ENCODE results near the gene EARS2. TPM values are rescaled to one million over a fixed set of nuclear protein-coding genes. Genes with fewer than 3 reads are reported as not detected.

Gene EARS2
- polyA plus RNA-seq, 1 of the 3 experiments (the other 2 are of a cell fraction): 23.2 TPM

GRCh38 chr16:23505180-23505665, 51.9 kb downstream of the EARS2 start (continued):
- TF ChIP-seq, protein P1, sequence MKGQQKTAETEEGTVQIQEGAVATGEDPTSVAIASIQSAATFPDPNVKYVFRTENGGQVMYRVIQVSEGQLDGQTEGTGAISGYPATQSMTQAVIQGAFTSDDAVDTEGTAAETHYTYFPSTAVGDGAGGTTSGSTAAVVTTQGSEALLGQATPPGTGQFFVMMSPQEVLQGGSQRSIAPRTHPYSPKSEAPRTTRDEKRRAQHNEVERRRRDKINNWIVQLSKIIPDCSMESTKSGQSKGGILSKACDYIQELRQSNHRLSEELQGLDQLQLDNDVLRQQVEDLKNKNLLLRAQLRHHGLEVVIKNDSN (IDR thresholded peaks at IDR 0.05; ENCODE audit: borderline replicate concordance, low read depth): no peak

GRCh38 chr16:23504453-23505179, 52.5 kb downstream of the EARS2 start:
- H4K20me1 ChIP-seq (ENCODE audit: insufficient read depth): peaks cover 94% of the 10 kb centered on the region
- WGBS (ENCODE audit: low lambda C conversion rate): 61% methylated on average over 11 of the region's 13 CpGs

More at GRCh38 chr16:23504453-23505179, 52.5 kb downstream of the EARS2 start:
- peak overlapping the region; percentile 6 to 59; a peak in 2 of 4 replicates for H3K27ac ChIP-seq (ENCODE audit: low read depth in 2 of 2, low read length in 1 of 2)
- no peak overlapping the region for H2AFZ ChIP-seq (ENCODE audit: low read depth)
- H3F3A ChIP-seq (replicated peaks; ENCODE audit: insufficient read depth): peaks cover 16% of the 10 kb centered on the region
- ChIA-PET POLR2A (no interaction called here), CTCF (no interaction called here)
- H3K9me3 ChIP-seq: no peaks in the 10 kb centered on the region
- H3K79me2 ChIP-seq (ENCODE audit: insufficient read depth): peaks cover 99% of the 10 kb centered on the region
- peaks cover 14 to 19% of the 10 kb centered on the region in 2 experiments; a peak in 3 of 4 replicates for H3K4me1 ChIP-seq (ENCODE audit: control insufficient read depth in 1 of 2, insufficient read depth in 2 of 2, low read depth in 1 of 2, low read length in 1 of 2)
- H3K4me2 ChIP-seq: peak overlapping the region; percentile 37
- H3K27me3 ChIP-seq (ENCODE audit: insufficient read depth): no peaks in the 10 kb centered on the region
- peaks cover 0 to 9% of the 10 kb centered on the region in 2 experiments for H3K36me3 ChIP-seq (replicated peaks in 1 of 2; ENCODE audit: control insufficient read depth in 1 of 2, insufficient read depth in 2 of 2, low read length in 1 of 2)
- H3K9ac ChIP-seq: no peak overlapping the region
- peak; percentile 27 for DNase-seq
- no peak overlapping the region for H3K4me3 ChIP-seq (ENCODE audit: low read depth in 2 of 2, low read length in 1 of 2)
- no peaks in the 10 kb centered on the region for H3K9me2 ChIP-seq
- no peak for TF ChIP-seq SIN3A (IDR thresholded peaks at IDR 0.05; ENCODE audit: borderline replicate concordance, low read depth, low read length)
- TF ChIP-seq EP300 (IDR thresholded peaks at IDR 0.05; ENCODE audit: borderline replicate concordance in 1 of 2, low read depth in 1 of 2, low read length in 1 of 2): no peak
- TF ChIP-seq GATA2 (CRISPR knock-in tag; IDR thresholded peaks at IDR 0.05): peak; percentile 32; the same call in 1 of the 2 replicates
- peak; percentile 56 for TF ChIP-seq TCF12 (IDR thresholded peaks at IDR 0.05)
- TF ChIP-seq, protein P2, sequence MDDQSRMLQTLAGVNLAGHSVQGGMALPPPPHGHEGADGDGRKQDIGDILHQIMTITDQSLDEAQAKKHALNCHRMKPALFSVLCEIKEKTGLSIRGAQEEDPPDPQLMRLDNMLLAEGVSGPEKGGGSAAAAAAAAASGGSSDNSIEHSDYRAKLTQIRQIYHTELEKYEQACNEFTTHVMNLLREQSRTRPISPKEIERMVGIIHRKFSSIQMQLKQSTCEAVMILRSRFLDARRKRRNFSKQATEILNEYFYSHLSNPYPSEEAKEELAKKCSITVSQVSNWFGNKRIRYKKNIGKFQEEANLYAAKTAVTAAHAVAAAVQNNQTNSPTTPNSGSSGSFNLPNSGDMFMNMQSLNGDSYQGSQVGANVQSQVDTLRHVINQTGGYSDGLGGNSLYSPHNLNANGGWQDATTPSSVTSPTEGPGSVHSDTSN (IDR thresholded peaks at IDR 0.05): peak; percentile 62
- no peak for TF ChIP-seq RCOR1 (IDR thresholded peaks at IDR 0.05; ENCODE audit: low read length)
- TF ChIP-seq MAX (IDR thresholded peaks at IDR 0.05; ENCODE audit: low read depth): peak; percentile 53; the same call in 1 of the 2 replicates
- TF ChIP-seq, protein P3, sequence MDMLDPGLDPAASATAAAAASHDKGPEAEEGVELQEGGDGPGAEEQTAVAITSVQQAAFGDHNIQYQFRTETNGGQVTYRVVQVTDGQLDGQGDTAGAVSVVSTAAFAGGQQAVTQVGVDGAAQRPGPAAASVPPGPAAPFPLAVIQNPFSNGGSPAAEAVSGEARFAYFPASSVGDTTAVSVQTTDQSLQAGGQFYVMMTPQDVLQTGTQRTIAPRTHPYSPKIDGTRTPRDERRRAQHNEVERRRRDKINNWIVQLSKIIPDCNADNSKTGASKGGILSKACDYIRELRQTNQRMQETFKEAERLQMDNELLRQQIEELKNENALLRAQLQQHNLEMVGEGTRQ (IDR thresholded peaks at IDR 0.05; ENCODE audit: borderline replicate concordance, low read depth, low read length): no peak
- peak; percentile 46 for TF ChIP-seq NFIC (IDR thresholded peaks at IDR 0.05; ENCODE audit: borderline replicate concordance)
- peak; percentile 37; the same call in 1 of the 2 replicates for TF ChIP-seq RXRA (IDR thresholded peaks at IDR 0.05; ENCODE audit: borderline replicate concordance, low read depth)
- peak; percentile 78 for TF ChIP-seq FOSL2 (IDR thresholded peaks at IDR 0.05; ENCODE audit: borderline replicate concordance, low read depth)
- peak; percentile 33; the same call in 1 of the 2 replicates for TF ChIP-seq JUND (IDR thresholded peaks at IDR 0.05)
- peak; percentile 18; the same call in 1 of the 2 replicates for TF ChIP-seq CTCF (IDR thresholded peaks at IDR 0.05)

Data from SK-N-SH (cell line).